ENCODE results near the gene ZIC2. TPM values are rescaled to one million over a fixed set of nuclear protein-coding genes. Genes with fewer than 3 reads are reported as not detected.

The ZIC2 gene
- total RNA-seq, 1 experiment from 2014 or later: 426 TPM

- Mint-ChIP-seq H3K4me1 (peaks cover 52 to 59% of the 10 kb centered on the region in 2 experiments), H3K9me3 (peaks cover 9 to 12% of the 10 kb centered on the region in 2 experiments; a peak in 4 of 5 replicates), H3K4me3 (peak within 1 kb of the TSS; percentile 84 to 91), H3K27me3 (ENCODE audit: low read depth) (peaks cover 28% of the 10 kb centered on the region), H3K27ac (peak within 1 kb of the TSS; percentile 68 to 96 (median 76)), H3K36me3 (ENCODE audit: insufficient read depth in 1 of 3, low read depth in 3 of 3) (peaks cover 21 to 27% (median 25%) of the 10 kb centered on the region in 3 experiments)
- Histone ChIP-seq H3K14ac (ENCODE audit: insufficient read depth, low read length) (no peak within 1 kb of the TSS), H2BK20ac (ENCODE audit: low read depth, low read length, poor library complexity, severe bottlenecking) (no peak within 1 kb of the TSS), H4K8ac (replicated peaks; ENCODE audit: insufficient read length, low read depth, low read length) (no peak within 1 kb of the TSS), H2BK5ac (ENCODE audit: insufficient read length, low read length) (no peak within 1 kb of the TSS), H3T11ph (ENCODE audit: low read length) (no peak within 1 kb of the TSS), H3K18ac (ENCODE audit: insufficient read length, low read depth, low read length) (peak within 1 kb of the TSS; percentile 49), H3K23ac (ENCODE audit: insufficient read length, low read depth, low read length) (no peak within 1 kb of the TSS), H2AFZ (ENCODE audit: low read length) (no peak within 1 kb of the TSS), H2BK120ac (ENCODE audit: low read depth, low read length, poor library complexity, severe bottlenecking) (no peak within 1 kb of the TSS), H2BK15ac (ENCODE audit: low read depth, low read length) (no peak within 1 kb of the TSS), H4K20me1 (ENCODE audit: control insufficient read depth, insufficient read depth, insufficient read length) (no peaks in the 10 kb centered on the region), H2BK12ac (ENCODE audit: insufficient read length, low read depth, low read length) (no peak within 1 kb of the TSS), H3K79me2 (ENCODE audit: insufficient read depth, low read length) (peaks cover 20% of the 10 kb centered on the region; the same call in 1 of the 2 replicates), H3K4me1 (ENCODE audit: insufficient read depth, low read length) (peaks cover 5% of the 10 kb centered on the region; the same call in 1 of the 2 replicates), H3K79me1 (ENCODE audit: insufficient read depth, low read depth, low read length, poor library complexity, severe bottlenecking) (no peaks in the 10 kb centered on the region), H4K91ac (ENCODE audit: insufficient read length, low read depth, low read length) (no peak within 1 kb of the TSS), H3K23me2 (ENCODE audit: insufficient read length, low read depth, low read length, poor library complexity, severe bottlenecking) (peaks cover 38% of the 10 kb centered on the region), H2AK5ac (ENCODE audit: insufficient read length, low read length) (no peak within 1 kb of the TSS), H3K56ac (ENCODE audit: insufficient read length, low read depth, low read length) (no peak within 1 kb of the TSS), H3K4ac (ENCODE audit: low read depth, low read length) (no peak within 1 kb of the TSS), H3K4me2 (ENCODE audit: insufficient read depth, insufficient read length, low read length) (peak within 1 kb of the TSS; percentile 76), H4K5ac (ENCODE audit: insufficient read length, low read depth, low read length) (no peak within 1 kb of the TSS), H3K27me3 (ENCODE audit: insufficient read depth, low read length) (no peaks in the 10 kb centered on the region; the same call in 1 of the 2 replicates), H3K9me3 (ENCODE audit: control insufficient read depth, low read depth, low read length) (no peaks in the 10 kb centered on the region), H3K9ac (ENCODE audit: extremely low read depth, insufficient read length, low read length) (peak within 1 kb of the TSS; percentile 20), H3K27ac (ENCODE audit: insufficient read length, low read depth, low read length) (peak within 1 kb of the TSS; percentile 14)
- TF ChIP-seq CTCF (conservative IDR thresholded peaks at IDR 0.05): no peak
- no CpG with 5 or more reads among the region's 41 CpGs for WGBS (ENCODE audit: extremely low coverage, insufficient read length, low lambda C conversion rate)
- peak; percentile 96 for DNase-seq
These were observed 9.9 kb upstream of the ZIC2 start, which contains the start of gene ZIC5 for GRCh38 chr13:99971576-99972189. Gene ZIC5 (minus strand): TSS chr13:99971767. CDS start chr13:99971603, 164 bp downstream.

All from H9 (cell line).